Measurements from ENCODE around the gene ZC3H4.

The ZC3H4 gene

DNA sequence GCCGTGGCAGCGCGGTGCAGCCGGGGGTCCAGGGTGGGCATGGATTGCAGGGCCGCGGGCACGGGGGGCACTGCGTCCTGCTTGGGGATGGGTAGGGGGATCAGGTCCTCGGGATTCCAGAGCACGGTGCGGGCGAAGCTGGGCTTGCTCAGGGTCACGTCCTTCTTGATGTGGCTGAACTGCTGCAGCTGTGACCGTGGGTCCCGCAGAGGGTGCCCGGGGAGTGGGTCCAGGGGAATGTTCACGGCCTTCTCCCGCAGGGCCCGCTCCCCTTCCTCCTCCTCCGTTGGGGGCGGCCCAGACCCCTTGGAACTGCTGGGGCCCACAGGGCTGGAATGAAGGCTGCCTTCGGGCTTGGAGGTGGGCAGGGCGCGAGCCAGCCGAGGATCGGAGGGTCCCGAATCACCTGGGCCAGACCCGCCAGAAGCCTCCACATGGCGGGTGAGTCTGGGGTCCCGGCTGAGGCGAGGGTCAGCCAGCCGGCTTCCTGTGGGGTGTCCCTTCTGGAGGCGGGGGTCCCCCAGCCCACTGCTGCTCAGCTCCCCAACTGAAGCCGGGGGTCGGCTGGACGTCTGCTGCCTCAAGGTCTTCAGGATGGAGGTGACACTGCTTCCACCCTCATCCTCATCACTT, 46.2 kb downstream of the ZC3H4 start:
- no peak for TF ChIP-seq CTCF (IDR thresholded peaks at IDR 0.05; ENCODE audit: low read length, missing control alignments)
- no peak overlapping the region for H3K4me3 ChIP-seq (replicated peaks; ENCODE audit: low read depth, low read length)
- DNase-seq (ENCODE audit: low read depth) = no peak

- H3K4me3 ChIP-seq (replicated peaks; ENCODE audit: low read depth, low read length) = no peak overlapping the region
- DNase-seq (ENCODE audit: low read depth) = no peak
- no peak for TF ChIP-seq CTCF (IDR thresholded peaks at IDR 0.05; ENCODE audit: low read length, missing control alignments)
Measured at GRCh38 chr19:47066376-47067214, 47.0 kb downstream of the ZC3H4 start.

DNA sequence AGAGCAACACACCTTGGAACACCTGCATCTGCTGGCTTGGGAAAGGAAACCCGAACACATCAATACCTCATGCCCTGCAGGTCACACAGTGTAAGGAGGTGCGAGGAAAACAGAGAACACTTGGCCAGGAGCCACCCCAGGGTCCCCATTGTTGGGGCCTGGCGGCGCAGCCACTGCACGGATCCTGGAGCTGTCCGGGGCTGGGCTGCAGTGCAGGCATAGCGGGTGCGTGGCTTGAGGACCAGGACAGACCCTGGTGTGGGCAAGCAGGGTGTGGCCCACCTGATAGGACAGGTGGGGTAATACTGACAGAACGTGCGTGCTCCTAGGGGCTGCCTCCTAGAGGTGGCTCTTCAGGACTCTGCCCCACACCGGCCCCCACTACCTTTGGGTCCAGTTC, 48.3 kb downstream of the ZC3H4 start:
- no peak overlapping the region for H3K4me3 ChIP-seq (replicated peaks; ENCODE audit: low read depth, low read length)
- no peak for TF ChIP-seq CTCF (IDR thresholded peaks at IDR 0.05; ENCODE audit: low read length, missing control alignments)
- no peak for DNase-seq (ENCODE audit: low read depth)

DNA sequence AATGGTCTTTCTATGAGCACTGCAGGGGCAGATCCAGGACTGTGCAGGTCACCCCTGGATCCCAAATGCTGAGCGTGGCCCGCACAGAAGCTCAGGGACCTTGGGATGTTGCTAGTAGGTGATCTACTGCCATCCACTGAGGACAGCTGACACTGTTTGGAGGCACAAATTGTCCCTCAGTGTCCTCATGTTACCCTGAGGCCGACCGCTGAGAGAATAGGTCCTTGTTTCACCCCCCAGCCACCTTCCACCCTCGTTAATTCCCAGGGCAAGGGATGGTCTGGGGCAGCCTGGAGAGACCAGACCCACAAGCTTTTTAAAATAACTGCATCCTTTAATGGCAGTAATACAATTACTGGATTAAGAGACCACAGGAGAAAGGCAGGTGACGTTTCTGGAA, 49.7 kb downstream of the ZC3H4 start:
- no peak for TF ChIP-seq CTCF (IDR thresholded peaks at IDR 0.05; ENCODE audit: low read length, missing control alignments)
- no peak overlapping the region for H3K4me3 ChIP-seq (replicated peaks; ENCODE audit: low read depth, low read length)
- no peak for DNase-seq (ENCODE audit: low read depth)

DNA sequence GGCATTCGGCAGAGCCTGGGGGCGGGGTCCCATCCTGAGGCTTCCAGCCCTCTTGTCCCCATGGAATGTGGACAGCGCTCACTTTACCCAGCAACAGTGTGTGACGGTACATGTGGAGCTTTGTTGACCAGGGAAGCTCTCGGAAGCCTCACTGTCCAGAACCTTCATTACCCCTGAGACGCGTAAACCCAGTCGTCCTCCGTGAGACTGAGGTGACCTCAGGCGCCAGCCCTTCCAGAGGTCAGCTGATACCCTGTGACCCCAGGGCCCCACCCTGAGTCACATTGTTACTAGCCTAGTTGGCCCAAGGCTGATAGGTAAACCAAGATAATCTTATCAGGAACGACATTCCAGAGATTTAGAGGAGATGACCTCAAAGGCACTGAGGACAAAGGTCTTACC, 55.0 kb downstream of the ZC3H4 start:
- no peak overlapping the region for H3K4me3 ChIP-seq (replicated peaks; ENCODE audit: low read depth, low read length)
- TF ChIP-seq CTCF (IDR thresholded peaks at IDR 0.05; ENCODE audit: low read length, missing control alignments) = no peak
- no peak for DNase-seq (ENCODE audit: low read depth)

DNA sequence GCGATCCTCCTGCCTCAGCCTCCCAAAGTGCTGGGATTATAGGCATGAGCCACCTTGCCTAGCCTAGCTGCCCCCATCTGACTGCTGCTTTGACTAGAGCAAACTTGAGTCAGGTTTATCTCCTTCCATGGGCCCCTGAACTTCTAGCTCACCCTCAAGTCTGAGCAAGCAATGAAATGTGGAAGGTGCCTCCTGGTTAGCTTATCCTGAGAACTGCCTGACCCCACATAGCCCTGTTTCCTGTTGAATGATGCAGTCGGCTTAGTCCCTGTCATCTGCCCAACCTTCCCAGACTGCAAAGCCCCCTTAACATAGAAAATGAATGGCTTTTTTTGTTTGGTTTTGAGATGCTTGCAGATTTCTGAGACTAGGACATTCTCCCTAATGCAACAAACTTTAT, 56.2 kb downstream of the ZC3H4 start:
- TF ChIP-seq CTCF (IDR thresholded peaks at IDR 0.05; ENCODE audit: low read length, missing control alignments) = no peak
- H3K4me3 ChIP-seq (replicated peaks; ENCODE audit: low read depth, low read length) = no peak overlapping the region
- DNase-seq (ENCODE audit: low read depth) = peak; percentile 29
